ENCODE results near the gene LRRC17. TPM values are rescaled to one million over a fixed set of nuclear protein-coding genes. Genes with fewer than 3 reads are reported as not detected.

Gene LRRC17
- total RNA-seq, 1 donor from 2014 or later, result 35.8 TPM

- DNase-seq (ENCODE audit: low read depth, low spot score), result no peak
- H3K4me1 Mint-ChIP-seq, result no peaks in the 10 kb centered on the region
- no peak for TF ChIP-seq CTCF (conservative IDR thresholded peaks at IDR 0.05)
- H3K36me3 Mint-ChIP-seq (ENCODE audit: low read depth), result no peaks in the 10 kb centered on the region
- no peaks in the 10 kb centered on the region for H3K27me3 Mint-ChIP-seq (ENCODE audit: low read depth)
- H3K4me3 Mint-ChIP-seq, result no peak overlapping the region
- no peaks in the 10 kb centered on the region for H3K9me3 Mint-ChIP-seq
- no peak overlapping the region for H3K27ac Mint-ChIP-seq (ENCODE audit: unreplicated experiment)
Measured at GRCh38 chr7:102888561-102889233, 24.1 kb upstream of the LRRC17 start.

- H3K4me1 Mint-ChIP-seq, result no peaks in the 10 kb centered on the region
- H3K9me3 Mint-ChIP-seq, result no peaks in the 10 kb centered on the region
- H3K4me3 Mint-ChIP-seq, result no peak overlapping the region
- no peak for TF ChIP-seq CTCF (conservative IDR thresholded peaks at IDR 0.05)
- DNase-seq (ENCODE audit: low read depth, low spot score), result no peak
- H3K27ac Mint-ChIP-seq (ENCODE audit: unreplicated experiment), result no peak overlapping the region
- no peaks in the 10 kb centered on the region for H3K36me3 Mint-ChIP-seq (ENCODE audit: low read depth)
- no peaks in the 10 kb centered on the region for H3K27me3 Mint-ChIP-seq (ENCODE audit: low read depth)
Measured at GRCh38 chr7:102889851-102890250, 22.9 kb upstream of the LRRC17 start.

- TF ChIP-seq CTCF (conservative IDR thresholded peaks at IDR 0.05), result no peak
- Mint-ChIP-seq H3K27ac (ENCODE audit: unreplicated experiment) (no peak overlapping the region), H3K36me3 (ENCODE audit: low read depth) (no peaks in the 10 kb centered on the region), H3K9me3 (no peaks in the 10 kb centered on the region), H3K4me1 (no peaks in the 10 kb centered on the region), H3K4me3 (no peak overlapping the region), H3K27me3 (ENCODE audit: low read depth) (no peaks in the 10 kb centered on the region)
- DNase-seq (ENCODE audit: low read depth, low spot score), result no peak
Measured at GRCh38 chr7:102890292-102890970, 22.4 kb upstream of the LRRC17 start.

- H3K36me3 Mint-ChIP-seq (ENCODE audit: low read depth), result no peaks in the 10 kb centered on the region
- no peaks in the 10 kb centered on the region for H3K4me1 Mint-ChIP-seq
- H3K27me3 Mint-ChIP-seq (ENCODE audit: low read depth), result no peaks in the 10 kb centered on the region
- no peak overlapping the region for H3K4me3 Mint-ChIP-seq
- no peak overlapping the region for H3K27ac Mint-ChIP-seq (ENCODE audit: unreplicated experiment)
- no peak for TF ChIP-seq CTCF (conservative IDR thresholded peaks at IDR 0.05)
- no peak for DNase-seq (ENCODE audit: low read depth, low spot score)
- no peaks in the 10 kb centered on the region for H3K9me3 Mint-ChIP-seq
Measured at GRCh38 chr7:102890971-102891692, 21.7 kb upstream of the LRRC17 start.

GRCh38 chr7:102891693-102892261, 21.0 kb upstream of the LRRC17 start:
- no peak overlapping the region for H3K4me3 Mint-ChIP-seq
- no peaks in the 10 kb centered on the region for H3K9me3 Mint-ChIP-seq
- no peaks in the 10 kb centered on the region for H3K27me3 Mint-ChIP-seq (ENCODE audit: low read depth)
- no peaks in the 10 kb centered on the region for H3K36me3 Mint-ChIP-seq (ENCODE audit: low read depth)
- no peaks in the 10 kb centered on the region for H3K4me1 Mint-ChIP-seq
- H3K27ac Mint-ChIP-seq (ENCODE audit: unreplicated experiment), result no peak overlapping the region
- TF ChIP-seq CTCF (conservative IDR thresholded peaks at IDR 0.05), result no peak
- DNase-seq (ENCODE audit: low read depth, low spot score), result no peak

Data from neural crest cell (in vitro differentiated cells).